Suprapubic skin (tissue), 4 donors: ENCODE results near the gene TSHZ2. TPM values are rescaled to one million over a fixed set of nuclear protein-coding genes. Genes with fewer than 3 reads are reported as not detected.

ENCODE experiments used
- DNase-seq, 2 donors: peaks; one replicate each; pipeline ENCODE4 v3.0.0-alpha.2; 2019; ENCODE audit warnings: low spot score in 2 of 2
- H3K27ac ChIP-seq: fragments of 200-600 bp; sonication (generic); one replicate; pipeline ENCODE4 v1.5.1; 2019
- H3K27me3 ChIP-seq: fragments of 200-600 bp; sonication (generic); one replicate; pipeline ENCODE4 v1.5.1; 2019
- H3K36me3 ChIP-seq: fragments of 200-600 bp; sonication (generic); one replicate; pipeline ENCODE4 v1.5.1; 2019
- H3K4me1 ChIP-seq: fragments of 200-600 bp; sonication (generic); one replicate; pipeline ENCODE4 v1.5.1; 2019
- H3K4me3 ChIP-seq: fragments of 200-600 bp; sonication (generic); one replicate; pipeline ENCODE4 v1.5.1; 2019; ENCODE audit warnings: mild to moderate bottlenecking
- H3K9me3 ChIP-seq: fragments of 200-600 bp; sonication (generic); one replicate; pipeline ENCODE4 v1.5.1; 2019
- EP300 ChIP-seq: sonication (generic); formaldehyde crosslinking; IDR thresholded peaks from one replicate; pipeline ENCODE4 v1.6.1; 2017; ENCODE audit warnings: antibody characterized with exemption
- POLR2A ChIP-seq, 2 donors: fragments of 450-650 bp; IDR thresholded peaks; one replicate each; pipeline ENCODE4 v1.6.1; 2017; ENCODE audit warnings: antibody characterized with exemption in 2 of 2, mild to moderate bottlenecking in 2 of 2, moderate library complexity in 2 of 2
- POLR2AphosphoS5 ChIP-seq, 3 donors: sonication (generic); formaldehyde crosslinking; IDR thresholded peaks; one replicate each; pipeline ENCODE4 v1.6.1; 2017; ENCODE audit warnings: antibody characterized with exemption in 3 of 3
- WGBS: methylation state at CpG from one replicate; pipeline ENCODE4 v1.1.5; 2018; 5-methylcytosine and 5-hydroxymethylcytosine counted together
- total RNA-seq, 4 donors: library from RNA; depleted of rRNA; stranded (reverse); fragments of >200 nt; gene quantifications; one replicate each; pipeline ENCODE4 v1.1.0, GENCODE V29; 2016
- TF ChIP-seq, protein P1 (sequence below), 2 donors: fragments of 200-600 bp in 1 of 2; fragments of 450-650 bp in 1 of 2; sonication (generic) in 1 of 2; IDR thresholded peaks; one replicate each; pipeline ENCODE4 v1.5.1; 2016 to 2019; ENCODE audit warnings: antibody characterized with exemption in 2 of 2, mild to moderate bottlenecking in 1 of 2, moderate library complexity in 1 of 2

The TSHZ2 gene
- total RNA-seq, 4 donors from 2014 or later = 10.2 to 24.7 (median 19.2) TPM

DNA sequence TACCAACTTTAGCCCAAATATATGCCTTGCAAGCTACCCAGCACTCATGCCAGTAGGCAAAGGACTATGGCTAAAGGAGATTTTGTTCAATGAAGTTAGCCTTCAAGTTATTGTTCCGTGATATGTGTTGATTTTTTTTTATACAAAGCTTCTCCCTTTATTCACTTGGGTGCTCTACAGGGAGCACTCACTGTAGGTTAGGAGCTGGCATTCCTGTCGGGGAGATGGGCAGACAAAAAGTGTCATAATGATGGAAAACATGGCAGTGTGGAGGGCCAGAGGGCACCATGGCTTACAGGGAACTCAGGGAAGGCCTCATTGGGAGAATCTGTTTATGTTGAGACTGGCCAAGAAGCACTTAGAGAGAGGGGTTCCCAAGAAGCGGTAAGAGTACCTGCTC lies 292.4 kb downstream of the TSHZ2 start:
- 94% methylated on average over 3 of the region's 3 CpGs for WGBS
- no peak for TF ChIP-seq EP300
- no peak for TF ChIP-seq POLR2A (IDR thresholded peaks at IDR 0.05)
- TF ChIP-seq POLR2AphosphoS5 (IDR thresholded peaks at IDR 0.05) = no peak
- TF ChIP-seq, protein P1, sequence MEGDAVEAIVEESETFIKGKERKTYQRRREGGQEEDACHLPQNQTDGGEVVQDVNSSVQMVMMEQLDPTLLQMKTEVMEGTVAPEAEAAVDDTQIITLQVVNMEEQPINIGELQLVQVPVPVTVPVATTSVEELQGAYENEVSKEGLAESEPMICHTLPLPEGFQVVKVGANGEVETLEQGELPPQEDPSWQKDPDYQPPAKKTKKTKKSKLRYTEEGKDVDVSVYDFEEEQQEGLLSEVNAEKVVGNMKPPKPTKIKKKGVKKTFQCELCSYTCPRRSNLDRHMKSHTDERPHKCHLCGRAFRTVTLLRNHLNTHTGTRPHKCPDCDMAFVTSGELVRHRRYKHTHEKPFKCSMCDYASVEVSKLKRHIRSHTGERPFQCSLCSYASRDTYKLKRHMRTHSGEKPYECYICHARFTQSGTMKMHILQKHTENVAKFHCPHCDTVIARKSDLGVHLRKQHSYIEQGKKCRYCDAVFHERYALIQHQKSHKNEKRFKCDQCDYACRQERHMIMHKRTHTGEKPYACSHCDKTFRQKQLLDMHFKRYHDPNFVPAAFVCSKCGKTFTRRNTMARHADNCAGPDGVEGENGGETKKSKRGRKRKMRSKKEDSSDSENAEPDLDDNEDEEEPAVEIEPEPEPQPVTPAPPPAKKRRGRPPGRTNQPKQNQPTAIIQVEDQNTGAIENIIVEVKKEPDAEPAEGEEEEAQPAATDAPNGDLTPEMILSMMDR (IDR thresholded peaks at IDR 0.05) = no peak

DNA sequence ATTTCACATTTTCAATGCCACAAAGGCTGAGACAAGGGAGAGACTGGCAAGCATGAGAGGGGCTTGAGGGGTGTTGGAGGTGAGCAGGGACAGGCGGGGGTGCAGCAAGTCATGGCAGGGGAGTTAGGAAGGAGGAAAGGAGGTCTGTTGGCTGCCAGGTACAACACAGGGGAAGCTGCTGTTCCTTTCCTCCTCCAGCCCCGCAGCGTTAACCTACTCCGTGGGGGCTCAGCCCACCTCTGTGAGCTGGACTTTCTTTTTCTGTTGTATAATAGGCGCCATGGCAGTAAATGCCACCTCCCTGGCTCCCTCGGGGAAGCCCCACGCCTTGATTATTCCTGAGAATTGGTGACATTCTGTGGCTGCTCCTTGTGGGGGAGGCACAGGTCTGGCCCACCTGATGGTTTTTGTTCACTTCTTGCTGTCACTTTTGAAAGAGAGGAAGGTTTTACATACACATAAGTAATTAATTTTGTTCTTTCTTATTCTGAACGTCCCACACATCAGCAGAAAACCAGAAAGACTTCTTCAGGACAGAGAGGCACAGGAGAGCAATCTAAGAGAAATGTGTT lies 293.2 kb downstream of the TSHZ2 start:
- Histone ChIP-seq H3K4me3 (no peak overlapping the region), H3K9me3 (no peaks in the 10 kb centered on the region), H3K27me3 (no peaks in the 10 kb centered on the region), H3K4me1 (no peaks in the 10 kb centered on the region), H3K36me3 (no peaks in the 10 kb centered on the region), H3K27ac (no peak overlapping the region)
- DNase-seq = no peak
- WGBS = 88% methylated on average over 8 of the region's 8 CpGs
- TF ChIP-seq POLR2AphosphoS5 (IDR thresholded peaks at IDR 0.05) (no peak), POLR2A (IDR thresholded peaks at IDR 0.05) (no peak), EP300 (no peak)
- TF ChIP-seq, protein P1 (IDR thresholded peaks at IDR 0.05) = no peak

More for the DNA sequence above, 292.4 kb downstream of the TSHZ2 start:
- H3K4me3 ChIP-seq = no peak overlapping the region
- H3K9me3 ChIP-seq = no peaks in the 10 kb centered on the region
- no peaks in the 10 kb centered on the region for H3K4me1 ChIP-seq
- H3K36me3 ChIP-seq = no peaks in the 10 kb centered on the region
- H3K27me3 ChIP-seq = no peaks in the 10 kb centered on the region
- H3K27ac ChIP-seq = no peak overlapping the region
- DNase-seq = no peak

DNA sequence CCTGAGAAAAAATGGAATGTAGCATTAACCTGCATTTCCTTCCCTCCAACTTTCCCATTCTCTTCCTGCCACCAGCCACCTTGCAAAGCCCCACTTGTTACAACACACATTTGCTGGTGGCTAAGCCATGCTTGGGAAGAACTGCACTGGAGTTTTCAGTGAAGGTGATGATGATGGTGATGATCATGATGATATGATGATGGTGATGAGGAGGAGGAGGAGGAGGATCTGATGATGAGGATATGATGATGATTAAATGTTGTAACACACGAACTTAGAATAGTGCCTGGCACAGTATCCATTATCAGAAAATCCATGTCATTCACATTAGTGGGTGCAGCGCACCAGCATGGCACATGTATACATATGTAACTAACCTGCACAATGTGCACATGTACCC lies 297.2 kb downstream of the TSHZ2 start:
- WGBS = 86% methylated on average over 2 of the region's 2 CpGs
- H3K9me3 ChIP-seq = no peaks in the 10 kb centered on the region
- H3K27ac ChIP-seq = no peak overlapping the region
- H3K4me1 ChIP-seq = no peaks in the 10 kb centered on the region
- DNase-seq = no peak
- H3K36me3 ChIP-seq = no peaks in the 10 kb centered on the region
- H3K4me3 ChIP-seq = no peak overlapping the region
- no peak for TF ChIP-seq POLR2AphosphoS5 (IDR thresholded peaks at IDR 0.05)
- TF ChIP-seq, protein P1 (IDR thresholded peaks at IDR 0.05) = no peak
- no peak for TF ChIP-seq POLR2A (IDR thresholded peaks at IDR 0.05)
- no peak for TF ChIP-seq EP300
- no peaks in the 10 kb centered on the region for H3K27me3 ChIP-seq

DNA sequence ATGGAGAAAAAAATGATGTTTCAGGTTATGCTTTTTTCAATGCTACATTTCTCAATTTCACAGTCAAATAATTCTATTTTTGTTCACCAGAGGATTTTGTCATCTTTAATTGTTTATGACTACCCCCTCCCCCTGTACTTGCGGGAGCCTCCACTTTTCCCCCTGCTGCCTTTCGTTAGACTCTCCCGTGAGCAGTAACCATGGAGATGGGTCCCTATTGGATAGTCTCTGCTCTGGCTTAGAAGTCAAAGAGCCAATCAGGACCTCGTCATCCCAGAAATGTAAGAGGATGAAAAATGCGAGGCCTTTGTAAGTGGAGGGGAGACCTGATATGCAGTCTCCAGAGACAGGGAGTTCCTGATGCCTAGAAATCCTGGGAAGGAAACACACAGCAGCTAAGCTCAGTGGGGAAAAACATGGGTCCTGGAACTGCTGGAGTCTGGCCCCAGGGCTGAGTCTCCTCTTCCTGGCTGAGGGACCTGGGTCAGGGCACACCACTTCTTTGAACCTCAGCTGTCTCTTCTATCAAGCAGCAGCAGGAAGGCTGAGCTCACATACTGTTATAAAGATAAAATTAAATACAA lies 298.7 kb downstream of the TSHZ2 start:
- TF ChIP-seq POLR2AphosphoS5 (IDR thresholded peaks at IDR 0.05) (no peak), POLR2A (IDR thresholded peaks at IDR 0.05) (no peak), EP300 (no peak)
- TF ChIP-seq, protein P1 (IDR thresholded peaks at IDR 0.05) = no peak
- no peak overlapping the region for H3K4me3 ChIP-seq
- H3K27ac ChIP-seq = no peak overlapping the region
- H3K27me3 ChIP-seq = no peaks in the 10 kb centered on the region
- H3K4me1 ChIP-seq = peaks cover 7% of the 10 kb centered on the region
- no peaks in the 10 kb centered on the region for H3K36me3 ChIP-seq
- DNase-seq = no peak
- no peaks in the 10 kb centered on the region for H3K9me3 ChIP-seq
- 89% methylated on average over 5 of the region's 5 CpGs for WGBS

DNA sequence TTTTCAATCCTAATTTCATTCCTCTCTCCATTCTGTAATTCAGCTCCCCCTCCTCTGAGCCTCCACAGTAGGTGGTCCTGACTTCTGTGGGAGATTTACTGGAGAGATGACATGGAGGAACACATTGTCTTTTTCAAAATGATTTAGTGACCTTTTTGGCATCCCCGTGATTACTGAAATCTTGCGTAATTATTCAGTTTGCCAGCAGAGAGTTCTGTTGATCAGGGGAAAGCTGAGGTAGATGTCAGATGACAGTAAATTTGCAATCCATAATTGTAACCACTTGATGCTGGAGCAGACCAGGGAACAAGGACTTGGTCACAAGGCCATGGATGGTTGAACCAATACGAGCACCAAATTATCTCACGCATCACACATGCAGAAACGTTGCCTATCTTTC lies 302.2 kb downstream of the TSHZ2 start:
- Histone ChIP-seq H3K4me3 (no peak overlapping the region), H3K4me1 (peaks cover 13% of the 10 kb centered on the region), H3K9me3 (no peaks in the 10 kb centered on the region), H3K27me3 (no peaks in the 10 kb centered on the region), H3K27ac (no peak overlapping the region), H3K36me3 (no peaks in the 10 kb centered on the region)
- TF ChIP-seq, protein P1 (IDR thresholded peaks at IDR 0.05) = no peak
- TF ChIP-seq POLR2AphosphoS5 (IDR thresholded peaks at IDR 0.05) = peak in 1 of 3 donors; percentile 46
- no peak for DNase-seq
- WGBS = 88% methylated on average over 5 of the region's 5 CpGs
